Measurements from ENCODE around the gene GDPD5. TPM values are rescaled to one million over a fixed set of nuclear protein-coding genes. Genes with fewer than 3 reads are reported as not detected.

Gene GDPD5
- total RNA-seq, 3 donors from 2014 or later: 5.4 to 10.9 (median 9.8) TPM

- no peaks in the 10 kb centered on the region for H3K27me3 Mint-ChIP-seq (ENCODE audit: low read depth)
- H3K4me3 Mint-ChIP-seq: no peak overlapping the region
- no peaks in the 10 kb centered on the region for H3K36me3 Mint-ChIP-seq (ENCODE audit: insufficient read depth)
- no peak for ATAC-seq
- no peaks in the 10 kb centered on the region for H3K9me3 Mint-ChIP-seq
- no peak for DNase-seq
- H3K4me1 Mint-ChIP-seq (ENCODE audit: low read depth): peaks cover 49% of the 10 kb centered on the region
Measured at GRCh38 chr11:75533896-75534258, 8.1 kb upstream of the GDPD5 start.

- peaks cover 40% of the 10 kb centered on the region for H3K4me1 Mint-ChIP-seq (ENCODE audit: low read depth)
Measured at GRCh38 chr11:75532200-75533048, 6.7 kb upstream of the GDPD5 start.

GRCh38 chr11:75531325-75531724 is 5.6 kb upstream of the GDPD5 start:
- DNase-seq (no peak), ATAC-seq (no peak)
- no peak overlapping the region for H3K4me3 Mint-ChIP-seq
- H3K4me1 Mint-ChIP-seq (ENCODE audit: low read depth): peaks cover 35% of the 10 kb centered on the region
- H3K36me3 Mint-ChIP-seq (ENCODE audit: insufficient read depth): no peaks in the 10 kb centered on the region
- no peaks in the 10 kb centered on the region for H3K9me3 Mint-ChIP-seq
- H3K27me3 Mint-ChIP-seq (ENCODE audit: low read depth): no peaks in the 10 kb centered on the region

More at GRCh38 chr11:75532200-75533048, 6.7 kb upstream of the GDPD5 start:
- Mint-ChIP-seq H3K4me3 (no peak overlapping the region), H3K27me3 (ENCODE audit: low read depth) (no peaks in the 10 kb centered on the region), H3K9me3 (no peaks in the 10 kb centered on the region), H3K36me3 (ENCODE audit: insufficient read depth) (no peaks in the 10 kb centered on the region)
- ATAC-seq (peak; percentile 57 to 67), DNase-seq (peak; percentile 83)

GRCh38 chr11:75530577-75530976 is 4.8 kb upstream of the GDPD5 start:
- H3K9me3 Mint-ChIP-seq: no peaks in the 10 kb centered on the region
- no peaks in the 10 kb centered on the region for H3K27me3 Mint-ChIP-seq (ENCODE audit: low read depth)
- no peak for DNase-seq
- H3K36me3 Mint-ChIP-seq (ENCODE audit: insufficient read depth): no peaks in the 10 kb centered on the region
- no peak for ATAC-seq
- peaks cover 34% of the 10 kb centered on the region for H3K4me1 Mint-ChIP-seq (ENCODE audit: low read depth)
- no peak overlapping the region for H3K4me3 Mint-ChIP-seq

- H3K4me3 Mint-ChIP-seq: peak overlapping the region; percentile 76
- no peaks in the 10 kb centered on the region for H3K27me3 Mint-ChIP-seq (ENCODE audit: low read depth)
- no peaks in the 10 kb centered on the region for H3K9me3 Mint-ChIP-seq
- no peak for ATAC-seq
- H3K4me1 Mint-ChIP-seq (ENCODE audit: low read depth): peaks cover 40% of the 10 kb centered on the region
- DNase-seq: no peak
- H3K36me3 Mint-ChIP-seq (ENCODE audit: insufficient read depth): no peaks in the 10 kb centered on the region
Measured at GRCh38 chr11:75527938-75528735, 2.4 kb upstream of the GDPD5 start.

- H3K4me1 Mint-ChIP-seq (ENCODE audit: low read depth): peaks cover 40% of the 10 kb centered on the region
- no peak for ATAC-seq
- H3K27me3 Mint-ChIP-seq (ENCODE audit: low read depth): no peaks in the 10 kb centered on the region
- H3K36me3 Mint-ChIP-seq (ENCODE audit: insufficient read depth): no peaks in the 10 kb centered on the region
- H3K9me3 Mint-ChIP-seq: no peaks in the 10 kb centered on the region
- DNase-seq: no peak
- peak overlapping the region; percentile 76 for H3K4me3 Mint-ChIP-seq
Measured at GRCh38 chr11:75527130-75527529, 1.4 kb upstream of the GDPD5 start.

GRCh38 chr11:75526192-75526541 is 426 bp upstream of the GDPD5 start:
- H3K4me1 Mint-ChIP-seq (ENCODE audit: low read depth): peaks cover 31% of the 10 kb centered on the region
- no peaks in the 10 kb centered on the region for H3K36me3 Mint-ChIP-seq (ENCODE audit: insufficient read depth)
- peak overlapping the region; percentile 76 for H3K4me3 Mint-ChIP-seq
- ATAC-seq (no peak), DNase-seq (no peak)
- H3K9me3 Mint-ChIP-seq: no peaks in the 10 kb centered on the region
- no peaks in the 10 kb centered on the region for H3K27me3 Mint-ChIP-seq (ENCODE audit: low read depth)

- Mint-ChIP-seq H3K4me1 (ENCODE audit: low read depth) (peaks cover 32% of the 10 kb centered on the region), H3K9me3 (no peaks in the 10 kb centered on the region), H3K27me3 (ENCODE audit: low read depth) (no peaks in the 10 kb centered on the region), H3K36me3 (ENCODE audit: insufficient read depth) (no peaks in the 10 kb centered on the region), H3K4me3 (peak overlapping the region; percentile 81)
- ATAC-seq (peak; percentile 9), DNase-seq (peak; percentile 15)
Measured at GRCh38 chr11:75524665-75525432, 892 bp downstream of the GDPD5 start.

- no peak for DNase-seq
- no peak for ATAC-seq
- H3K36me3 Mint-ChIP-seq (ENCODE audit: insufficient read depth): no peaks in the 10 kb centered on the region
- H3K9me3 Mint-ChIP-seq: no peaks in the 10 kb centered on the region
- peak overlapping the region; percentile 81 for H3K4me3 Mint-ChIP-seq
- H3K4me1 Mint-ChIP-seq (ENCODE audit: low read depth): peaks cover 34% of the 10 kb centered on the region
- H3K27me3 Mint-ChIP-seq (ENCODE audit: low read depth): no peaks in the 10 kb centered on the region
Measured at GRCh38 chr11:75523811-75524664, 1.7 kb downstream of the GDPD5 start.

- Mint-ChIP-seq H3K4me1 (ENCODE audit: low read depth) (peaks cover 40% of the 10 kb centered on the region), H3K27me3 (ENCODE audit: low read depth) (no peaks in the 10 kb centered on the region), H3K9me3 (no peaks in the 10 kb centered on the region), H3K4me3 (peak overlapping the region; percentile 50), H3K36me3 (ENCODE audit: insufficient read depth) (no peaks in the 10 kb centered on the region)
- DNase-seq (no peak), ATAC-seq (no peak)
Measured at GRCh38 chr11:75523189-75523588, 2.6 kb downstream of the GDPD5 start.

- Mint-ChIP-seq H3K9me3 (no peaks in the 10 kb centered on the region), H3K36me3 (ENCODE audit: insufficient read depth) (no peaks in the 10 kb centered on the region), H3K27me3 (ENCODE audit: low read depth) (no peaks in the 10 kb centered on the region), H3K4me1 (ENCODE audit: low read depth) (peaks cover 41% of the 10 kb centered on the region), H3K4me3 (no peak overlapping the region)
- DNase-seq (no peak), ATAC-seq (no peak)
Measured at GRCh38 chr11:75522286-75523044, 3.3 kb downstream of the GDPD5 start.

- Mint-ChIP-seq H3K4me3 (no peak overlapping the region), H3K9me3 (no peaks in the 10 kb centered on the region), H3K27me3 (ENCODE audit: low read depth) (no peaks in the 10 kb centered on the region), H3K36me3 (ENCODE audit: insufficient read depth) (peaks cover 3% of the 10 kb centered on the region), H3K4me1 (ENCODE audit: low read depth) (peaks cover 50% of the 10 kb centered on the region)
- ATAC-seq: no peak
- no peak for DNase-seq
Measured at GRCh38 chr11:75520688-75521087, 5.1 kb downstream of the GDPD5 start.
